ENCODE results near the gene KRT37.

DNA sequence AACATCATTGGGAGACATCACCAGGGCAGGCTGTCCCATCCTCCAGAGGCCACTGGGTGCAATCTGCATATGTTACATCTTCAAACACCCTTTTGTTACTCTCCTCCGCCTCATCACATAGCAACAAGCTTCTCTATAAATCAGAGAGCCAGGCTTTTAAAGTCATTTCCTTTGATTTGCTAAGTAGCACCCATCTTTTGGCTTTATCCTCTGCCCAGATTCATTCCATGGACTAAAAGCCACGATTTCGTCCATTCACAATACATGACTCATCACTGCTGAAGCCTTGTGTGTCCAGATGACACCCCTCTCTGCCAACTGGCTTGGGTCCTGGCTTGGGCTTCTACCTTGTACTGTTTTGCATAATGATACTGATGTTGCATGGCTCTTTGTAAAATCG, 18.4 kb upstream of the KRT37 start:
- TF ChIP-seq, protein P1, sequence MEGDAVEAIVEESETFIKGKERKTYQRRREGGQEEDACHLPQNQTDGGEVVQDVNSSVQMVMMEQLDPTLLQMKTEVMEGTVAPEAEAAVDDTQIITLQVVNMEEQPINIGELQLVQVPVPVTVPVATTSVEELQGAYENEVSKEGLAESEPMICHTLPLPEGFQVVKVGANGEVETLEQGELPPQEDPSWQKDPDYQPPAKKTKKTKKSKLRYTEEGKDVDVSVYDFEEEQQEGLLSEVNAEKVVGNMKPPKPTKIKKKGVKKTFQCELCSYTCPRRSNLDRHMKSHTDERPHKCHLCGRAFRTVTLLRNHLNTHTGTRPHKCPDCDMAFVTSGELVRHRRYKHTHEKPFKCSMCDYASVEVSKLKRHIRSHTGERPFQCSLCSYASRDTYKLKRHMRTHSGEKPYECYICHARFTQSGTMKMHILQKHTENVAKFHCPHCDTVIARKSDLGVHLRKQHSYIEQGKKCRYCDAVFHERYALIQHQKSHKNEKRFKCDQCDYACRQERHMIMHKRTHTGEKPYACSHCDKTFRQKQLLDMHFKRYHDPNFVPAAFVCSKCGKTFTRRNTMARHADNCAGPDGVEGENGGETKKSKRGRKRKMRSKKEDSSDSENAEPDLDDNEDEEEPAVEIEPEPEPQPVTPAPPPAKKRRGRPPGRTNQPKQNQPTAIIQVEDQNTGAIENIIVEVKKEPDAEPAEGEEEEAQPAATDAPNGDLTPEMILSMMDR (IDR thresholded peaks at IDR 0.05; ENCODE audit: low read depth, low read length) = no peak
- no peak for TF ChIP-seq POLR2A (IDR thresholded peaks at IDR 0.05; ENCODE audit: extremely low read depth, insufficient read length)
- TF ChIP-seq, protein P2, sequence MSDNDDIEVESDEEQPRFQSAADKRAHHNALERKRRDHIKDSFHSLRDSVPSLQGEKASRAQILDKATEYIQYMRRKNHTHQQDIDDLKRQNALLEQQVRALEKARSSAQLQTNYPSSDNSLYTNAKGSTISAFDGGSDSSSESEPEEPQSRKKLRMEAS (IDR thresholded peaks at IDR 0.05; ENCODE audit: low read depth, low read length) = no peak
